Motor neuron (in vitro differentiated cells): Measurements from ENCODE around the gene SPEM3. TPM values are rescaled to one million over a fixed set of nuclear protein-coding genes. Genes with fewer than 3 reads are reported as not detected.

ENCODE experiments used
- ATAC-seq, 8 experiments: fragments of 200-7000 bp; cut with Tn5 transposase; replicated peaks in 6 of 8; 2 replicates each; pipeline ENCODE4 v1.8.0; 2021; ENCODE audit warnings: mild to moderate bottlenecking in 8 of 8, moderate library complexity in 8 of 8
- H3K27ac ChIP-seq, 2 donors: fragments of 250-450 bp; sonication (Bioruptor Pico); 2 replicates each; pipeline ENCODE4 v1.9.0; 2021; ENCODE audit warnings: antibody characterized with exemption in 2 of 2, mild to moderate bottlenecking in 2 of 2, moderate library complexity in 1 of 2
- H3K4me1 ChIP-seq, 2 donors: fragments of 250-450 bp; sonication (Bioruptor Pico); replicated peaks in 1 of 2; 2 replicates each; pipeline ENCODE4 v1.6.1; 2021; ENCODE audit warnings: antibody characterized with exemption in 2 of 2, mild to moderate bottlenecking in 2 of 2, moderate library complexity in 1 of 2
- H3K4me3 ChIP-seq, 5 donors: fragments of 250-450 bp; sonication (Bioruptor Pico); 2 replicates each; pipeline ENCODE4 v1.9.0; 2021; ENCODE audit warnings: antibody characterized with exemption in 5 of 5, mild to moderate bottlenecking in 5 of 5, moderate library complexity in 4 of 5
- WGBS, 10 experiments: fragments of 450-650 bp; shearing (Covaris generic); methylation state at CpG; one replicate each; pipeline ENCODE4 v1.0.0; 2022; 5-methylcytosine and 5-hydroxymethylcytosine counted together
- in situ Hi-C, 9 experiments: fragments of 400-800 bp; cut with MboI; loops; one replicate each; pipeline ENCODE4 v1.15.0; 2021; ENCODE audit warnings: low sequenced_read_pairs in 9 of 9, low pct_unique_long_range_greater_than_20kb in 2 of 9; ENCODE audit not compliant: unreplicated experiment in 9 of 9
- total RNA-seq, 8 experiments: library from RNA; unstranded; fragments of 300-600 nt; gene quantifications; 2 replicates each; pipeline versions ENCODE4 v1.2.3 to v1.2.4, GENCODE V29; 2022

The SPEM3 gene
- total RNA-seq, 8 experiments from 2014 or later: 0.13 to 1.0 (median 0.32) TPM; not detected in 2

GRCh38 chr17:7406235-7406825, 22.3 kb upstream of the SPEM3 start:
- no peak for ATAC-seq
- in situ Hi-C loops: no loop called here
- WGBS, 10 experiments: 0 to 20% (median 8%) methylated on average over 1 to 2 of the region's 12 CpGs; no CpG with 5 or more reads in 5 of the 10 experiments
- Histone ChIP-seq H3K4me1 (peaks cover 19 to 22% of the 10 kb centered on the region in 2 donors), H3K4me3 (peak overlapping the region; percentile 59 to 88 (median 65)), H3K27ac (peak overlapping the region; percentile 86 to 89)

GRCh38 chr17:7407082-7407481, 21.6 kb upstream of the SPEM3 start:
- Histone ChIP-seq H3K4me1 (peaks cover 19 to 22% of the 10 kb centered on the region in 2 donors), H3K4me3 (peak overlapping the region in 4 of 5 donors; percentile 59 to 88 (median 69)), H3K27ac (no peak overlapping the region)
- no peak for ATAC-seq
- 58 to 72% methylated on average over 6 to 7 of the region's 13 CpGs; no CpG with 5 or more reads in 8 of the 10 experiments for WGBS, 10 experiments
- in situ Hi-C loops: no loop called here

GRCh38 chr17:7407485-7408251, 21.0 kb upstream of the SPEM3 start, which contains the start of gene NLGN2:
Gene NLGN2, plus strand, starts transcription at chr17:7407845. Its CDS starts 411 bp downstream, at chr17:7408256.
- in situ Hi-C loops: no loop called here
- H3K4me3 ChIP-seq: peak within 1 kb of the TSS; percentile 59 to 88 (median 65)
- ATAC-seq: no peak
- no peak within 1 kb of the TSS for H3K27ac ChIP-seq
- peaks cover 16 to 21% of the 10 kb centered on the region in 2 donors for H3K4me1 ChIP-seq
- WGBS, 10 experiments: 60 to 86% methylated on average over 1 of the region's 12 CpGs; no CpG with 5 or more reads in 8 of the 10 experiments

- H3K4me3 ChIP-seq: no peak overlapping the region
- ATAC-seq: no peak
- peaks cover 10 to 16% of the 10 kb centered on the region in 2 donors for H3K4me1 ChIP-seq
- WGBS, 10 experiments: 80 to 96% (median 95%) methylated on average over 2 to 15 of the region's 58 CpGs; no CpG with 5 or more reads in 7 of the 10 experiments
- in situ Hi-C loops: no loop called here
- H3K27ac ChIP-seq: no peak overlapping the region
These were observed 20.4 kb upstream of the SPEM3 start for GRCh38 chr17:7408252-7408727.

GRCh38 chr17:7408863-7409262, 19.8 kb upstream of the SPEM3 start:
- no peak overlapping the region for H3K27ac ChIP-seq
- in situ Hi-C loops: no loop called here
- H3K4me3 ChIP-seq: no peak overlapping the region
- no peak for ATAC-seq
- H3K4me1 ChIP-seq: peaks cover 10 to 16% of the 10 kb centered on the region in 2 donors
- WGBS, 10 experiments: no CpG with 5 or more reads among the region's 6 CpGs

GRCh38 chr17:7409716-7410115, 18.9 kb upstream of the SPEM3 start:
- peaks cover 10 to 16% of the 10 kb centered on the region in 2 donors for H3K4me1 ChIP-seq
- in situ Hi-C loops: no loop called here
- WGBS, 10 experiments: 90 to 100% (median 100%) methylated on average over 1 to 2 of the region's 6 CpGs; no CpG with 5 or more reads in 7 of the 10 experiments
- no peak overlapping the region for H3K4me3 ChIP-seq
- no peak for ATAC-seq
- no peak overlapping the region for H3K27ac ChIP-seq

GRCh38 chr17:7410634-7411426, 17.8 kb upstream of the SPEM3 start:
- ATAC-seq: no peak
- Histone ChIP-seq H3K4me3 (no peak overlapping the region), H3K27ac (no peak overlapping the region), H3K4me1 (peaks cover 10 to 16% of the 10 kb centered on the region in 2 donors)
- 64 to 100% (median 93%) methylated on average over 2 to 12 of the region's 25 CpGs; no CpG with 5 or more reads in 6 of the 10 experiments for WGBS, 10 experiments
- in situ Hi-C loops: no loop called here

- H3K4me1 ChIP-seq: peaks cover 10 to 12% of the 10 kb centered on the region in 2 donors
- H3K4me3 ChIP-seq: no peak overlapping the region
- 92 to 100% methylated on average over 2 to 4 of the region's 8 CpGs; no CpG with 5 or more reads in 8 of the 10 experiments for WGBS, 10 experiments
- in situ Hi-C loops: no loop called here
- H3K27ac ChIP-seq: no peak overlapping the region
- ATAC-seq: no peak
These were observed 17.3 kb upstream of the SPEM3 start for GRCh38 chr17:7411427-7411750.

GRCh38 chr17:7413346-7413985, 15.2 kb upstream of the SPEM3 start:
- no peak overlapping the region for H3K4me3 ChIP-seq
- WGBS, 10 experiments: 60 to 100% (median 95%) methylated on average over 1 to 2 of the region's 6 CpGs; no CpG with 5 or more reads in 6 of the 10 experiments
- in situ Hi-C loops: no loop called here
- ATAC-seq: peak in 2 of 8 experiments; percentile 28 to 31
- no peak overlapping the region for H3K27ac ChIP-seq
- peaks cover 4% of the 10 kb centered on the region in 2 donors for H3K4me1 ChIP-seq

GRCh38 chr17:7414837-7415236, 13.8 kb upstream of the SPEM3 start:
- Histone ChIP-seq H3K4me1 (peaks cover 17 to 18% of the 10 kb centered on the region in 2 donors), H3K4me3 (no peak overlapping the region), H3K27ac (no peak overlapping the region)
- in situ Hi-C loops: no loop called here
- no peak for ATAC-seq
- WGBS, 10 experiments: 88 to 98% (median 92%) methylated on average over 7 to 8 of the region's 14 CpGs; no CpG with 5 or more reads in 7 of the 10 experiments

- 87 to 100% (median 98%) methylated on average over 2 to 8 of the region's 23 CpGs; no CpG with 5 or more reads in 7 of the 10 experiments for WGBS, 10 experiments
- no peak overlapping the region for H3K4me3 ChIP-seq
- ATAC-seq: no peak
- H3K27ac ChIP-seq: no peak overlapping the region
- in situ Hi-C loops: no loop called here
- peaks cover 27% of the 10 kb centered on the region in 2 donors for H3K4me1 ChIP-seq
These were observed 12.9 kb upstream of the SPEM3 start for GRCh38 chr17:7415784-7416183.

- H3K27ac ChIP-seq: no peak overlapping the region
- in situ Hi-C loops: no loop called here
- WGBS, 10 experiments: 53 to 80% (median 68%) methylated on average over 1 to 4 of the region's 6 CpGs; no CpG with 5 or more reads in 5 of the 10 experiments
- H3K4me3 ChIP-seq: no peak overlapping the region
- H3K4me1 ChIP-seq: peaks cover 27 to 32% of the 10 kb centered on the region in 2 donors
- ATAC-seq: no peak
These were observed 12.3 kb upstream of the SPEM3 start for GRCh38 chr17:7416323-7416722.
